Measurements from ENCODE around the gene ADAM12. TPM values are rescaled to one million over a fixed set of nuclear protein-coding genes. Genes with fewer than 3 reads are reported as not detected.

ADAM12 gene
- total RNA-seq, 2 experiments from 2014 or later: 1.2 to 1.7 TPM

- Mint-ChIP-seq H3K4me1 (no peaks in the 10 kb centered on the region), H3K27ac (no peak overlapping the region), H3K27me3 (peaks cover 2% of the 10 kb centered on the region), H3K9me3 (ENCODE audit: low read depth) (no peaks in the 10 kb centered on the region), H3K36me3 (ENCODE audit: low read depth) (no peaks in the 10 kb centered on the region), H3K4me3 (no peak overlapping the region)
- ATAC-seq (no peak), DNase-seq (no peak)
- POLR2A ChIA-PET: no interaction called here
- CTCF ChIA-PET: interaction anchor here (0.6 kb wide), 1 partner anchor 124 kb away, joined by 4 read pairs; the partner anchor contains the start of gene ADAM12
- intact Hi-C loops (cut with DNase I, micrococcal nuclease): no loop called here
Measured at GRCh38 chr10:126264102-126265018, 123.9 kb downstream of the ADAM12 start.

- ChIA-PET POLR2A (no interaction called here), CTCF (no interaction called here)
- H3K4me3 Mint-ChIP-seq: no peak overlapping the region
- no peaks in the 10 kb centered on the region for H3K4me1 Mint-ChIP-seq
- no peaks in the 10 kb centered on the region for H3K36me3 Mint-ChIP-seq (ENCODE audit: low read depth)
- no peak for DNase-seq
- intact Hi-C loops (cut with DNase I, micrococcal nuclease): no loop called here
- H3K27me3 Mint-ChIP-seq: peaks cover 2% of the 10 kb centered on the region
- H3K27ac Mint-ChIP-seq: no peak overlapping the region
- no peaks in the 10 kb centered on the region for H3K9me3 Mint-ChIP-seq (ENCODE audit: low read depth)
- ATAC-seq: no peak
Measured at GRCh38 chr10:126263006-126263676, 125.1 kb downstream of the ADAM12 start.

GRCh38 chr10:126262233-126262838 is 125.9 kb downstream of the ADAM12 start:
- DNase-seq: no peak
- intact Hi-C loops (cut with DNase I, micrococcal nuclease): no loop called here

GRCh38 chr10:126259760-126260479 is 128.4 kb downstream of the ADAM12 start:
- Mint-ChIP-seq H3K4me1 (no peaks in the 10 kb centered on the region), H3K4me3 (no peak overlapping the region), H3K9me3 (ENCODE audit: low read depth) (no peaks in the 10 kb centered on the region), H3K27ac (no peak overlapping the region), H3K36me3 (ENCODE audit: low read depth) (no peaks in the 10 kb centered on the region), H3K27me3 (peaks cover 2% of the 10 kb centered on the region)
- no peak for ATAC-seq
- intact Hi-C loops (cut with DNase I, micrococcal nuclease): no loop called here
- CTCF ChIA-PET: no interaction called here
- DNase-seq: no peak
- POLR2A ChIA-PET: interaction anchor here (0.7 kb wide), 1 partner anchor 80 kb away, joined by 6 read pairs; no protein-coding TSS in a partner anchor

More at GRCh38 chr10:126262233-126262838, 125.9 kb downstream of the ADAM12 start:
- H3K27me3 Mint-ChIP-seq: peaks cover 2% of the 10 kb centered on the region
- H3K4me1 Mint-ChIP-seq: no peaks in the 10 kb centered on the region
- ChIA-PET POLR2A (no interaction called here), CTCF (no interaction called here)
- H3K36me3 Mint-ChIP-seq (ENCODE audit: low read depth): no peaks in the 10 kb centered on the region
- H3K4me3 Mint-ChIP-seq: no peak overlapping the region
- no peak for ATAC-seq
- no peak overlapping the region for H3K27ac Mint-ChIP-seq
- H3K9me3 Mint-ChIP-seq (ENCODE audit: low read depth): no peaks in the 10 kb centered on the region

GRCh38 chr10:126256864-126257263 is 131.4 kb downstream of the ADAM12 start:
- intact Hi-C loops (cut with DNase I, micrococcal nuclease): no loop called here
- ATAC-seq (no peak), DNase-seq (no peak)
- no peak overlapping the region for H3K27ac Mint-ChIP-seq
- CTCF ChIA-PET: no interaction called here
- peaks cover 2% of the 10 kb centered on the region for H3K27me3 Mint-ChIP-seq
- H3K4me1 Mint-ChIP-seq: no peaks in the 10 kb centered on the region
- POLR2A ChIA-PET: no interaction called here
- H3K36me3 Mint-ChIP-seq (ENCODE audit: low read depth): no peaks in the 10 kb centered on the region
- H3K9me3 Mint-ChIP-seq (ENCODE audit: low read depth): peaks cover 4% of the 10 kb centered on the region
- no peak overlapping the region for H3K4me3 Mint-ChIP-seq

GRCh38 chr10:126255313-126255712 is 133.0 kb downstream of the ADAM12 start:
- Mint-ChIP-seq H3K27me3 (no peaks in the 10 kb centered on the region), H3K27ac (no peak overlapping the region), H3K36me3 (ENCODE audit: low read depth) (no peaks in the 10 kb centered on the region), H3K9me3 (ENCODE audit: low read depth) (peaks cover 10% of the 10 kb centered on the region), H3K4me1 (no peaks in the 10 kb centered on the region), H3K4me3 (no peak overlapping the region)
- intact Hi-C loops (cut with DNase I, micrococcal nuclease): no loop called here
- POLR2A ChIA-PET: no interaction called here
- DNase-seq: no peak
- no peak for ATAC-seq
- CTCF ChIA-PET: no interaction called here

- POLR2A ChIA-PET: no interaction called here
- Mint-ChIP-seq H3K4me1 (no peaks in the 10 kb centered on the region), H3K9me3 (ENCODE audit: low read depth) (peaks cover 10% of the 10 kb centered on the region), H3K36me3 (ENCODE audit: low read depth) (no peaks in the 10 kb centered on the region), H3K4me3 (no peak overlapping the region), H3K27me3 (no peaks in the 10 kb centered on the region), H3K27ac (no peak overlapping the region)
- no peak for ATAC-seq
- no peak for DNase-seq
- intact Hi-C loops (cut with DNase I, micrococcal nuclease): no loop called here
- CTCF ChIA-PET: no interaction called here
Measured at GRCh38 chr10:126253611-126253998, 134.7 kb downstream of the ADAM12 start.

- no peaks in the 10 kb centered on the region for H3K27me3 Mint-ChIP-seq
- no peak overlapping the region for H3K4me3 Mint-ChIP-seq
- no peak overlapping the region for H3K27ac Mint-ChIP-seq
- H3K4me1 Mint-ChIP-seq: no peaks in the 10 kb centered on the region
- H3K36me3 Mint-ChIP-seq (ENCODE audit: low read depth): no peaks in the 10 kb centered on the region
- H3K9me3 Mint-ChIP-seq (ENCODE audit: low read depth): peaks cover 10% of the 10 kb centered on the region
- ATAC-seq: no peak
- ChIA-PET POLR2A (no interaction called here), CTCF (no interaction called here)
- intact Hi-C loops (cut with DNase I, micrococcal nuclease): no loop called here
- no peak for DNase-seq
Measured at GRCh38 chr10:126252884-126253610, 135.2 kb downstream of the ADAM12 start.

- Mint-ChIP-seq H3K4me1 (no peaks in the 10 kb centered on the region), H3K4me3 (no peak overlapping the region), H3K27me3 (no peaks in the 10 kb centered on the region), H3K27ac (no peak overlapping the region), H3K36me3 (ENCODE audit: low read depth) (no peaks in the 10 kb centered on the region), H3K9me3 (ENCODE audit: low read depth) (peaks cover 10% of the 10 kb centered on the region)
- CTCF ChIA-PET: no interaction called here
- intact Hi-C loops (cut with DNase I, micrococcal nuclease): no loop called here
- POLR2A ChIA-PET: no interaction called here
- DNase-seq (no peak), ATAC-seq (no peak)
Measured at GRCh38 chr10:126251778-126252407, 136.4 kb downstream of the ADAM12 start.

GRCh38 chr10:126250527-126251310 is 137.6 kb downstream of the ADAM12 start:
- Mint-ChIP-seq H3K9me3 (ENCODE audit: low read depth) (peaks cover 10% of the 10 kb centered on the region), H3K4me1 (no peaks in the 10 kb centered on the region), H3K4me3 (no peak overlapping the region), H3K27ac (no peak overlapping the region), H3K36me3 (ENCODE audit: low read depth) (no peaks in the 10 kb centered on the region), H3K27me3 (no peaks in the 10 kb centered on the region)
- POLR2A ChIA-PET: no interaction called here
- intact Hi-C loops (cut with DNase I, micrococcal nuclease): no loop called here
- ATAC-seq: no peak
- CTCF ChIA-PET: no interaction called here
- no peak for DNase-seq

Measured in activated CD4-positive, alpha-beta T cell treated with anti-CD3 and anti-CD28 coated beads for 36 hours (primary cell).